Measurements from ENCODE around the gene ICOSLG.
"Not testable (repeated sequence)": the region's sequence is repeated elsewhere in the genome, so short reads cannot be mapped to it uniquely, and the experiment has no call there.

The ICOSLG gene

DNA sequence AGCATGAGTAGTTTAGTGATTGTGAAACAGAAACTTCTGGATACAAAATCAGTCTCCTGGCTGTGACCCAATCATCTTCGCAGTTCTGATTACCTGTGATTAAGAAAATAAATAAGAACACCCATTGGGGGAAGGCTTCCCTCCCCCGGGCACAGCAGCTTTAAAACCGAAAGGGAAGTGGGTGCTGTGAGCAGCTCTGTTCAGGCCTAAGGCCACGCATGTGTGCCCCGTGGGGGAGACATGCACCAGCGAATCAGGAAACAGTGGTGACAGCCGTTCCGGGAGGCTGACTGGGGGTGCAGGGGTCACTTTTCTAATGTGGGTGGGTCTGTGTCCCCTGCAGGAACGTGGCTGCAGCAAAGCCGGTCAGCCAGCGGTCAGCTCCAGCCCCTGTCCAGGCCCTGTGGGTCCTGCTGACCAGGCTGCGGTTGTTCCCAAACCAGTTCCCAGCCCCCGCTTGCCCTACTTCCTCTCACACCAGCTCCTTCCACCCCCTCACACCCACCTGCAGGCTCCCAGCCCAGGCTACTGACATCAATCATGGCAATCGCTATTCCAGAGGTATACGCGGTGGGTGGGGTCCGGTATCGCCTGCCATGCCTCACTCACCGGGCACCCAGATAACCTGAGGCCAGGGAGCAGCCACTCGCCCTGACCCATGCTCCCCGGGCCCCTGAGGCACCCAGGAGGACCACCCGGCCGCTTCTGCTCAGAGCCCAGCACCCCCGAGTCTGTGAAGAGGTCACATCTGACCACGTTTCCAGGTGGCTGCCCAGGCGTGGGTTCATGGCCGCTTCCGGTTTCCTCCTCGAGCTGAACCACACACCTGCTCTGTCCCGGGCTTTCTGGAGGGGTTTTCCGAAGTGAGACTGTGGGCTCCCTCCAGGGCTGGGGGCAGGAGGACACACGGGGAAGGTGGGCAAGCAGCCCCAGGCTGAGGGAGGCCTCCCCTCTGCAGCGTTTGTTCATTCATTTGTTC lies 33.8 kb downstream of the ICOSLG start:
- not testable (repeated sequence) for H3K36me3 ChIP-seq (ENCODE audit: control insufficient read depth, insufficient read depth, low read length)

DNA sequence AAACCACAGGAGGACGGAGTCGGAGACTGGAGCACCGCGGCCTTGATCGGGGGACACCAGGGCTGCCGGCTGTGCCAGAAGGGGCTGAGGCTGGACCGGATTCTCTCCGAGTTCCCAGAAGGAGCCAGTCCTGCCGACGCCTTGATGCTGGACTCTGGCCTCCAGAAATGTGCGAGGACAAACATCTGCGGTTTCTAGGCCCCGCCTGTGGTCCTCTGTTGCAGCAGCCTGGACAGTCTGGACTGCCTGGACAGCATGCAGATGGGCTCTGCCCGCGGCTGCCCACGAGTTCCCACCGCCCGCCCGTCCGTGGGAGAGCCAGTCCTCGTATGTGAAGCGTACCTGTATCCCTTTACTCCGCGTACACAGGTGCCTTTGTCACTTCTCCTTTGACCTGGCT lies 34.6 kb downstream of the ICOSLG start:
- H3K27me3 ChIP-seq (ENCODE audit: control insufficient read depth, insufficient read depth, low read length); H3K4me3 ChIP-seq (ENCODE audit: low read length); H3K36me3 ChIP-seq (ENCODE audit: control insufficient read depth, insufficient read depth, low read length); H3K9me3 ChIP-seq (ENCODE audit: control insufficient read depth, low read length); H3K9ac ChIP-seq (ENCODE audit: low read length); H3K4me1 ChIP-seq (ENCODE audit: control insufficient read depth, insufficient read depth, low read length): not testable (repeated sequence)

More for the DNA sequence above, 33.8 kb downstream of the ICOSLG start:
- H3K4me1 ChIP-seq (ENCODE audit: control insufficient read depth, insufficient read depth, low read length); H3K4me3 ChIP-seq (ENCODE audit: low read length); H3K9ac ChIP-seq (ENCODE audit: low read length); H3K9me3 ChIP-seq (ENCODE audit: control insufficient read depth, low read length); H3K27me3 ChIP-seq (ENCODE audit: control insufficient read depth, insufficient read depth, low read length): not testable (repeated sequence)

DNA sequence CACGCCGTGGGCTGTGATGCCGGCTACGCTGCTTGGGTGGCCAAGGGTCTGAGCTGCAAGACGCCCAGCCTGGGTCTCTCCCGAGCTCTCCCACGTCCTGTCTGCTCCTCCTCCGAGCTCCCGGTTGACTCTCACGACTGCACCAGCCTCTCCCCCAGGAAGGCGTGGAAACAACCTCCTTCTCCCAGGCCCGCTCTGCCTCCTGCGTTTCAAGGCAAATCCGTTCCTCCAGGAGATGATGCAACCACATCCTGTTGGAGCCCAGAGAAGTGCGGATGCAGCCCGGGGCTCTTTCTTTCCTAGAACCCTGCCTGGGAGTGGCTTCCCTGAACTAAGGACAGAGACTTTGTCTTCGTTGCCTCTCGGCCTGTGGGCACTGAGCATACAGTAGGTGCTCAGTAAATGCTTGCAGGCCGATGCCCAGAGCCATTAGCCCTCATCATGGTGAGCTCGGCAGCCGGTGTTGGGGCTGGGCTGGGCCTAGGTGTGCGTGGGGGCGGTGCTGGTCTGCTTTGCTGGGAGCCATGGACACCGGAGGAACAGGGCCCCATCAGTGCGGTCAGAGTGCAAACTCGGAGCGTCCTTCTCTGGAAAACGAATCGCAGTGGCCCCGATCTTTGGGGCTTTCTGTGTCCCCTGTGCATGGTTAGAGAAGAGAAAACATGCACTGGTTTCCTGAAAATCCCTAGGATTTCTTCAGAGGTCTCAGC lies 38.0 kb downstream of the ICOSLG start:
- H3K9me3 ChIP-seq (ENCODE audit: control insufficient read depth, low read length); H3K4me1 ChIP-seq (ENCODE audit: control insufficient read depth, insufficient read depth, low read length); H3K9ac ChIP-seq (ENCODE audit: low read length); H3K27me3 ChIP-seq (ENCODE audit: control insufficient read depth, insufficient read depth, low read length); H3K36me3 ChIP-seq (ENCODE audit: control insufficient read depth, insufficient read depth, low read length); H3K4me3 ChIP-seq (ENCODE audit: low read length): not testable (repeated sequence)

DNA sequence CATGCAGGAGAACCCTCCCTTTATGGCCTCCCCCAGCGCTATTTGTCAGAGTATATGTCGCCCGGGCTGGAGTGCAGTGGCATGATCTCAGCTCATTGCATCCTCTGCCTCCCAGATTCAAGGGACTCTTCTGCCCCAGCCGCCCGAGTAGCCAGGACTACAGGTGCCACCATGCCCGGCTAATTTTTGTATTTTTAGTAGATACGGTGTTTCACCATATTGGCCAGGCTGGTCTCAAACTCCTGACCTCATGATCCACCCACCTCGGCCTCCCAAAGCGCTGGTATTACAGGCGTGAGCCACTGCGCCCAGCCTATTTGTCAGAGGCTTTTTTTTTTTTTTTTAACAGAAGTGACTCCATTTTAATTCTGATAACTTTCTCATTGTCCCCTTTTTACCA lies 40.7 kb downstream of the ICOSLG start:
- H3K4me1 ChIP-seq (ENCODE audit: control insufficient read depth, insufficient read depth, low read length); H3K4me3 ChIP-seq (ENCODE audit: low read length); H3K9ac ChIP-seq (ENCODE audit: low read length); H3K27me3 ChIP-seq (ENCODE audit: control insufficient read depth, insufficient read depth, low read length); H3K9me3 ChIP-seq (ENCODE audit: control insufficient read depth, low read length); H3K36me3 ChIP-seq (ENCODE audit: control insufficient read depth, insufficient read depth, low read length): not testable (repeated sequence)

DNA sequence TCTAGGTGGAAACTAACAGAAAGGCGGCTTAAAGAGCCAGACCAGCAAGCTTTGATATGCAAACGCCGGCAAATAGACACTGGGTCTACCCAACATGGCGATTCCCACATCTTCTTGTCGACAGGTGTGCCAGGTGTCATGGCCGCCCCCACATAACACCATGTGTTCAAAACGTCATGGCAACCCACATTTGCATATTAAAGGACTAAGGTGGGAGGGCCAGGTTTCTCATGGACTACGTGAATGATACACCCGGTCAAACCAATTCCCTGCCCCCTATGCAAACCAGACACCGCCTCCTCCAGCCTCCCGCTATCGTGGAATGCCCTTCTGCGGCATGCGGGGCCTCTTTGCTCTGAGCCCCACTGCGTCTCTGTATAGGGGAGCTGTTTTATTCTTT lies 41.3 kb downstream of the ICOSLG start:
- H3K4me3 ChIP-seq (ENCODE audit: low read length) = no peak overlapping the region
- no peaks in the 10 kb centered on the region for H3K9me3 ChIP-seq (ENCODE audit: control insufficient read depth, low read length)
- no peak overlapping the region for H3K9ac ChIP-seq (ENCODE audit: low read length)
- H3K27me3 ChIP-seq (ENCODE audit: control insufficient read depth, insufficient read depth, low read length) = no peaks in the 10 kb centered on the region
- H3K4me1 ChIP-seq (ENCODE audit: control insufficient read depth, insufficient read depth, low read length) = peaks cover 6% of the 10 kb centered on the region
- H3K36me3 ChIP-seq (ENCODE audit: control insufficient read depth, insufficient read depth, low read length) = no peaks in the 10 kb centered on the region

DNA sequence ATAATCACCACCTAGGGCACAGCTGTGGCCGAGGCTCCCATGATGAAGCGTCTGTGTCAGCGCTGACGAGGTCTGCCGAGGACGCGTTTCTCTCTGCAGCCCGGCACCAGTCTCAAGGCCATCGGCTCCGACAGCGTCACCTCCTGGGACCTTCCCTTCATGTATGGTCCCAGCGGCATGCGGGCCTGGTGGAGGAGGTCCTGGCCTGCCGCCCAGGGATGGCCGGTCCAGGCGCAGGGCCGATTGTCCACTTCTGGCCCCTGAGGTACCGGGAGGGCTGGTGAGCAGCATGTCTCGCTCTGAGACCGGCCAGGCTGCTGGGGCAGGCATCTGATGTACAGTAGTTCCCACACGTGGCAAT lies 43.6 kb downstream of the ICOSLG start:
- H3K36me3 ChIP-seq (ENCODE audit: control insufficient read depth, insufficient read depth, low read length) = not testable (repeated sequence)

DNA sequence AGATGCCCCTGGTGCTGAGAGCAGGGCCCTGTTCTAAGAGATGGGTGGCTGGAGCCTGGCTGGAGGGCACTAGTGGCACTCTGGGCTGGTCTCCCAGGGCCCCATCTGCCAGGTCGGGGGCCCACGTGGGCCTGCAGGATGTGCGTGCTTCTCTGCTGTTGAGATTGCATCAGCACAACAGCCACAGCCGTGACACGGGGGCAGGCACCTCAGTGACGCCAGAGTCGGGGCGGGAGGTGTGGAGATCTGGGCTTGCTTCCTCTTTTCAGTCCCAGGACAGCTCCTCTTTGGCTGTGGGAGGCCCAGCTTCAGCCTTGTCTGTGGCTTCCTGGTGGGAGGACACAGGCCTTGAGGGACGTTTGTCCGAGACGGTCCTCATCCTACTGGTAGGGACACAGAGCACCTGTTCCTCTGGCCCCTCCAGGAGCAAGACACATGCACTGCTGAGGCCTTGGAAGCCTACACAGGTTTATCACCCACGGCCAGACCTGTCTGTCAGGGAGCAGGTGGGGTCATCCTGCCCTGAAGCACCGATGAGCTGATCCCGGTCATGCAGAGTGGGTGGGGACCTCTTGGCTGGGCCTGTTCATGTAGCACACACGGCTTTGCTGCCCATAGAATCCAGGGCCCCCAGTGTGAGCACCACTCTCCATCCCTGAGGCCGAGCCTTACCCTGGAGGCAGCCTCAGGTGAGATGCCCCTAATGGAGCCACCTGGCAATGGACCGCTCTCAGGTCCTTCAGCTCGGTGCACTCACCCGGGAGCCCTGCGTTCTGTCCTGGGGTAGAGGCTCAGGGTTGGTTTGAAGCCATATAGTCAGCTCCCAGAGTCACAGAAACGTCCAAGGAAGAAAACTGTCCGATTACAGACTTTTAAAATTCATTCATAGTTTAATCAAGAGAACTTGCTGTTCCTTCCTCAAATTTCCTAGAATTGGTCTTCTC lies 44.3 kb downstream of the ICOSLG start:
- not testable (repeated sequence) for H3K9ac ChIP-seq (ENCODE audit: low read length); H3K36me3 ChIP-seq (ENCODE audit: control insufficient read depth, insufficient read depth, low read length); H3K4me3 ChIP-seq (ENCODE audit: low read length); H3K4me1 ChIP-seq (ENCODE audit: control insufficient read depth, insufficient read depth, low read length); H3K9me3 ChIP-seq (ENCODE audit: control insufficient read depth, low read length); H3K27me3 ChIP-seq (ENCODE audit: control insufficient read depth, insufficient read depth, low read length)

More for the DNA sequence above, 43.6 kb downstream of the ICOSLG start:
- not testable (repeated sequence) for H3K27me3 ChIP-seq (ENCODE audit: control insufficient read depth, insufficient read depth, low read length); H3K9ac ChIP-seq (ENCODE audit: low read length); H3K9me3 ChIP-seq (ENCODE audit: control insufficient read depth, low read length); H3K4me3 ChIP-seq (ENCODE audit: low read length); H3K4me1 ChIP-seq (ENCODE audit: control insufficient read depth, insufficient read depth, low read length)

DNA sequence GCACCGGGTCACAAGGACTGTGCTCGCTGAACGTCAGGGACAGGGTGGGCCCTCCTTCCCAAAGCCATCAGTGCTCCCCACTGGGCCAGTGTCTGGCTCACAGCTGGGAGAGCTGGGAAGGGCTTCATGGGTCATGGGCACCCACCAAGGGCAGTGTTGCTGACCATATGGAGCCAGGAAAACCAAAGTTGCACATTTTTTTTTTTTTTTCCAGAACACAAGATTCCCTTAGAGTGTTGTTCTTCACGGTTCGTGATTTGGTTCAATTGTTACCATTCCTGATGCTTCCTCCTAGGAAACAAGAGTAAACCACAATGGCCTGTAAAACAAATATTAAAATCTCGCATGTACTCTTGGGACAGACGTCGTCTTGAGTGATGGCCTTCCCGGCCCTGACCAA lies 45.9 kb downstream of the ICOSLG start:
- not testable (repeated sequence) for H3K9me3 ChIP-seq (ENCODE audit: control insufficient read depth, low read length); H3K36me3 ChIP-seq (ENCODE audit: control insufficient read depth, insufficient read depth, low read length); H3K9ac ChIP-seq (ENCODE audit: low read length); H3K4me1 ChIP-seq (ENCODE audit: control insufficient read depth, insufficient read depth, low read length); H3K27me3 ChIP-seq (ENCODE audit: control insufficient read depth, insufficient read depth, low read length); H3K4me3 ChIP-seq (ENCODE audit: low read length)

DNA sequence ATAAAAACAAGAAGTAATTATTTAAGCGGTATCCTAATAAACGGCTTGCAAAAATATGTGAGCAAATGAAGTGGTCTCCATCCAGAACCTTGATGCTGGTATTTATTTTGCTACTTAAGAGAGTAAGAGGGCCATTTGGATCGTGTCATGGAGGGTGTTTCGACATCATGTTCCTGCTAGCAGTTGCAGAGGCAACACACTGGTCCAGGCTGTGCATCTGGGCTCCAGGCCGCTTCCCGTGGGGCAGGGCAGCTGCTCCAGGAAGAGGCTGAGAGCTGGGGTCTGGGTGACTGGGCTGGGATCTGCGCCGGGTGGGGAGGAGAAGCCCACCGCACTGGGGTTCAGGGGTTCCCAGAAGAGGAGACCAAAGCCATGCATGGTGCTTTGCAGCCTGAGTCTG lies 46.3 kb downstream of the ICOSLG start:
- H3K27me3 ChIP-seq (ENCODE audit: control insufficient read depth, insufficient read depth, low read length); H3K9ac ChIP-seq (ENCODE audit: low read length); H3K36me3 ChIP-seq (ENCODE audit: control insufficient read depth, insufficient read depth, low read length); H3K4me1 ChIP-seq (ENCODE audit: control insufficient read depth, insufficient read depth, low read length); H3K4me3 ChIP-seq (ENCODE audit: low read length); H3K9me3 ChIP-seq (ENCODE audit: control insufficient read depth, low read length): not testable (repeated sequence)

DNA sequence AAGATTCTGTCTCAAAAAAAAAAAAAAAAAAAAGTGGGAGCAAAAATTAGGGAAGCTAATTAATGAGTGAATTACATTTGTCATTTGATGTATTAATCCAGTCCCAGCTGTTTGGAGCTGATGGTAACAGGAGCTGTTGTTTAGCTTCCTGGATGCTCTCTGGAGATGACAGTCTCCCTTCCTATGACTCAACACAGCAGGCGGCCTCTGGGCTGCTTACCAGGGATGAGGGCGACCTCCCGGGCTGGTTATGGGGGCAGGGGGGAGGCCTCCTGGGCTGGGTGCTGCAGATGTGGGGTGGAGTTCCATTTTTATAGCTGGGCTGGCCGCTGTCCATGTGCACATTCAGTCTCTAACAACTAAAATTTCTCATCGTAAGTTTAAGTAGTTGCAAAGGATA lies 47.6 kb downstream of the ICOSLG start:
- not testable (repeated sequence) for H3K4me1 ChIP-seq (ENCODE audit: control insufficient read depth, insufficient read depth, low read length); H3K36me3 ChIP-seq (ENCODE audit: control insufficient read depth, insufficient read depth, low read length); H3K4me3 ChIP-seq (ENCODE audit: low read length); H3K27me3 ChIP-seq (ENCODE audit: control insufficient read depth, insufficient read depth, low read length); H3K9me3 ChIP-seq (ENCODE audit: control insufficient read depth, low read length); H3K9ac ChIP-seq (ENCODE audit: low read length)

DNA sequence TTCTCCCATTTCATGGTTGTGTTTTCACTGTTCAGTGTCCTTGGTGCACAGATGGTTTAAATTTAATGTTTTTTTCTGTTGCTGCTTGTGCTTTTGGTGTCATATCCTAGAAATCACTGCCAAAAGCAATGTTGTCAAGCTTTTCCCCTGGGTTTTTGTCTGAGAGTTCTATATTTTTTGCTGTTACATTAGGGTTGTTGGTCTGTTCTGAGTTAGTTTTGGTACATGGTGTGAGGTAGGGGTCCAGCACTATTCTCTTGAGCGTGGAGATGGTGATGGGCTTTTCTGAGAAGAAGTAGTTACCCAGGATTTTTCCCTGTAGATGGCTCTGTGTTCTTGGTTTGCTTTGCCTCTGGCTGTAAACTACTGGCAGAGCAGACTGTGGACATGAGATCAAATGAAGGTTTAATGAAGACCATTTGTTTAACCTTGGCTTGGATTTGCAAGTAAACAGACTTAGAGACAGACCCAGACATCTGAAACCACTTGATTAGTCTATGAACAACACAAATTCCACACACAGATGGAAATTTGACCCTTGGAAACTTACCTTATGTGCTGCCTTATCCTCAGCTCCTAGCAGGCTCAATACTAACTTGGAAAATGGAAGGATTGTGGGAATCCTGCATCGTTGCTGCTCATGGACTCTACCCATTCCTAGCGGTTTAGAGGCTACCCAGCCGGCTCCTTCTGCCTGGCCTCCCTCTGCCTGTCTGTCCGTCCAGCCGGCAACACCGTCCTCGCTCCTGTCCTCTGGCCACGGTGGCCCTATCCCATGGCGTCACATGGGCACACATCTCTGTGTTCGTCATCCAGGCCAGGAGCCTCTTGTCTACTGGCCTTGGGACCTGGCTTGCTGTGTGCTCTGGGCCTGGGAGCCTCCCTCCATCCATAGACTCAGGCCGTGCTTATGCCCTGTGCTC lies 50.1 kb downstream of the ICOSLG start:
- not testable (repeated sequence) for H3K9ac ChIP-seq (ENCODE audit: low read length); H3K36me3 ChIP-seq (ENCODE audit: control insufficient read depth, insufficient read depth, low read length); H3K9me3 ChIP-seq (ENCODE audit: control insufficient read depth, low read length); H3K27me3 ChIP-seq (ENCODE audit: control insufficient read depth, insufficient read depth, low read length); H3K4me3 ChIP-seq (ENCODE audit: low read length); H3K4me1 ChIP-seq (ENCODE audit: control insufficient read depth, insufficient read depth, low read length)
